ENCODE measurements around the gene ADAMTS16.

The ADAMTS16 gene

DNA sequence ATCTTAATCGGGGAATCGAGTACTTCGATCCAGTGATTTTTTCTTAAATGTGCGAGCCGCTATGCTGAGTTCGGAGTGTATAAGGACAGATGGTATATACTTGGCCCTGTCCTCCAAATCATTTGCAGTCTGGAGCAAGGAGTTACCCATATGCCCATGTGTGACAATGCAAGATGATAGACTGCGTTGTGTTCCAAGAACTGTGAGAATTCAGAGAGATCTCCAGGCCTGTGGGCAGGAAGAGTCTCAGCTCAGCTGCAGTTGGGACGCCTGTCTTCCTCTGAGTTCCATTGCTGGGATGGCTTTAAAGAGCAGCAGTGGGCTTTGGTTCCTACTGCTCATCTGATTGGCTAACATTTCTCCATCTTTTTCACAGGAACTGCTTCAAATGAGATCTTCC lies 106.6 kb downstream of the ADAMTS16 start:
- no peak for DNase-seq

DNA sequence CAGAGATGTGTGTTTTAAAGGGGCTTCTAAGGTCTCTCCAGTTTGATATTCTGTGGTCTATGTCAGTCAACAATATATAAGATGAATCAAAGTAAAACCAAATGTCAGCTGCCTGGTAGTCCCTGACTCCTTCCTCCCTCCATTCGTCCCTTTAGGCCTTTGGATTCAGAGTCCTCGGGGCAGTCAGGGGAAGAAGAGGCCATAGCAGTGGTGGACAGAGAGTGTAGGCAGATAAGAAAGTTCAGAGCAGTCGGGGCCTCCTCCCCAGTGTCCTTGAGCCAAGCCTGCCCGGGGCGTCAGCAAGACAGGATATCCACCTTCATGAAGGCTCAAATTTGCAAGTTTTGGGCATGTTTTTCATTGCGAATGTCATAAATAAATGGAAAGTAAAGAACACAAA lies 110.6 kb downstream of the ADAMTS16 start:
- DNase-seq = no peak

DNA sequence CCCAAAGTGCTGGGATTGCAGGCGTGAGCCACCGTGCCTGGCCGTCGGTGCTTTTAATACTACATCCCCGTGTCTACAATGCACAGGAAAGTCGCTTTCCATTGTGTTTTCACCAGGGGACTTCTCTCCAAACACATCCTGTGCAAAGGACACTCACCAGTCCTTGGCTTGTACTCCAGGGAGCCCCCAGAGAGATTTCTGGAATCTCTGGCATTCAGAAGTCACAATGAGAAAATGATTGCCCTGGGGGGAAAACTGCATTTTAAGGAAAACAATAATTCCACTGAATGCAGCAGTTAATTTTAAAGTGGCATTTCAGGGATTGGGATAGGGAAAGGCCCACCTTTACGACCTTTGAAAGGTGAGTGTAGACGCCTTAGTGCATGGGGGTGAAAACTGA lies 112.0 kb downstream of the ADAMTS16 start:
- no peak for DNase-seq

DNA sequence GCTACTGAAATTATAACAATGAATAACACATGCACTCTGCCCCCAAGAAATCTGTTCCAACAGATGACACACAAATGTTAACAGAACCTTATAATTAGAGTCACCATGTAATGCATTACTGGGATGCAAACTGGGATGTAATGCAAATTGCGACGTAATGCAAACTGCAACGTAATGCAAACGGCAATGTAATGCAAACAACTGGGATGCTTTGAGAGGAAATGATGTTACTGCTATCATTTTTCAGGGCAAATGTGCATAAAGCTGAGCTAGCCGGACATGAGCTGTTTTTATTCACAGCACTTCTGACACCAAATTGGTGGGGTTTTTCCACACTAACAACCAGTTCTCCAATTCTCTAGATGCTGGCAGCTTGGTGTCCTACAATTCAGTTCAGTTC lies 117.2 kb downstream of the ADAMTS16 start:
- no peak for DNase-seq

DNA sequence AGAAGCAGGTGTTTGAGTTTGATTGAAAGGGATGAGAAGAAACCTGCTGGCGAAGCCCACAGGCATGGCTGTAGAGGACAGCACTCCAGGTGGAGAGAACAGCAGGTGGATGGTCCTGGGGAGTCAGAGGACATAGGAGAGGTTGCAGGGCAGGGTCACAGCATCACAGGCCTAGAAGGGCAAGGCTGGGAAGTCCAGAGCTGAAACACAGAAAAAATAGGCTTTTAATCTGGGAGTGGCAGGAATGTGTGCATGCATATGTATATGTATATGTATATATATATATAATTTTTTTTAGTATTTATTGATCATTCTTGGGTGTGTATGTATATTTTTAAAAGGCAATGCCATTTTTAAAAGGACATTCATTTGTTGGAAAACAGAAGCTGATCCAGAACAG lies 118.4 kb downstream of the ADAMTS16 start:
- DNase-seq = no peak

DNA sequence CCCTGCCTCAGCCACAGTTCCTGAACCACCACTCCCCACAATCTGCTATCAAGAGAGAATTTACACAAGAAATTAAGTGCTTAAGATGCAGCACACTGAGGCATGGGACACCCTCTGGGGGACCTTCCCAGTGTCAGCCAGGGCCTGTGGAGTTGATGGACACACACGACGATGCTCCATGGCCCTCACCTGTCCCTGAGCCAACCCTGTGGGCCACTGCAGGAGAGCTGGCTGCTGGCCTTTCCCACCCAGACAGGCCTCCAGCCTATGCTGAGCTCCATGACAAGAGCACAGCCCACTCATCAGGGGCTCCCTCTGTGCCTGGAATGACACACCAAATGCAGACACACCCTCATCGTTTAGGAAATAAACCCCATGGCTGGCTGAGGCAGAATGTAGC lies 124.6 kb downstream of the ADAMTS16 start:
- DNase-seq = no peak

DNA sequence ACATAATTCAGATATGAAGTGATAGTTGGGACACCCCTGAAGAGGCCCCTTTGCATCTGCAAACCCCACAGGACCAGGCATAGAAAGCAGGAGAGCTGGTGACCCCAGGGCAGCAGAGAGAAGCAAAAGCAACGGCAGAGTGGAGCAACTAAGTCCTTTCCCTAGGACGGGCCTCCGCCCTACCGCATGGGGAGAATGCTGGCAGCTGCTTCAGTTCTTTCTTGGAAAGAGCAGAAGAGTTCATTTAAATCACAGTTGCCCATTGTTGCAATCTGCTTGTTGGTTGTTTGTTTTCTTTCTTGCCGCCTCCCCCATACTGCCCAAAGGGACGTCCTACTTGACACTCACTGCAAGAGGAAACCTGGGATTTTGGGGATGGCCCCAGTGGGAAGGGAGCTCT lies 126.2 kb downstream of the ADAMTS16 start:
- no peak for DNase-seq

DNA sequence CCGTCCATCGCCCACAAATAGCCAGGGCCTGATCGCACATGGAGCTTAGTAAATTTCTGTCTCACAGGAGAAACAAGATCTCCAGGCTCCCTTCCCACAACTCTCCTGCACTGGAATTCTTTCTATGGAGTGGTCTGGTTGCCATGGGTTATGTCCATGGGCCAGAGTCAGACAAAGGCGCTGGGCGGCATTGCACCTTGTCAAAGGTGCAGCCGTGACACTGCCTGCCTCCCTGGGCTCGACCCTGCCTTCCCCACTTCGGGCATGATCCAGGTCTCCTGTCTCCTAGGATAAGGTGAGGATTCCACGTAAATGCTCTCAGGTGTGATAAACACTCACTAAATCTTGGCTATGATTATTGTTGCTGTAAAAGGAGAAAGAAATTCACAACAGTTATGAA lies 130.0 kb downstream of the ADAMTS16 start:
- DNase-seq = no peak

DNA sequence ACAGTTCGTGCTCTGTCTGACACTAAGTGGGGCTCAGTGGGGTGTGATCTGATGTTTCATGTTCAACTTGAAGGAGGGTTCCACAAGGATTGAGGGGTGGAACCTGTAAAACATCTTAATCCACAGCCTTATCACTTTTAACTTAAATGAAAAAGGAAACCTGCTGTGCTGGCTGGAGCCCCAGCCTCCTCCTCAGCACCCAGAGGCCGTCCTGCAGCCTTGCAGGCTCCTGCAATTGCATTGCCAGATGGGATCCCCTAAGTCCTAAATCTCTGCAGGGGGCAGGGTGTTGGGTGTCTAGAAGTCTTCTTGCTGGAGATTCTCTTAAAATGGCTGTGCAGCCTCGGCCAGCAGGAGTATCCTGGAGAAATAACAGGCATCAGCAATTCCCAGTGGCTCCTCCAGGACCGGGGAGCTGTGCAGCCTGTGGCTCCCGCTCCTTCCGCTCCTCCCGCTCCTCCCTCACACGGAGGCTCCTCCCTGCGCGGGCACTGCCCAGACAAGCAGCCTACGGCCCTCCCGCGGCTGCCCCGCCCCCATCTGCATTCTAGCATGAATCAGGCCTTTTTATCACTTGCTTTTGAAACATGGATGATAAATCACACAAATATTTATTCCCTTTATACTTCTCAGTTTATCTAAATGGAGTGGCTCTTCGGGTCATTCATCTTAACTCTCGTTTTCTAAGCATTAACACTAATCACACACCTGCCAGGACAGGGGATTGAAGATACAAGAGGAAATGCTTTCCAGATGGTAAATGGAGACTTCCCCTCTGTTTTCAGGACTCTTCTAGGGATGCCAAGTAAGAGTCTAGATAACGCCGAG lies 131.0 kb downstream of the ADAMTS16 start:
- no peak for DNase-seq

DNA sequence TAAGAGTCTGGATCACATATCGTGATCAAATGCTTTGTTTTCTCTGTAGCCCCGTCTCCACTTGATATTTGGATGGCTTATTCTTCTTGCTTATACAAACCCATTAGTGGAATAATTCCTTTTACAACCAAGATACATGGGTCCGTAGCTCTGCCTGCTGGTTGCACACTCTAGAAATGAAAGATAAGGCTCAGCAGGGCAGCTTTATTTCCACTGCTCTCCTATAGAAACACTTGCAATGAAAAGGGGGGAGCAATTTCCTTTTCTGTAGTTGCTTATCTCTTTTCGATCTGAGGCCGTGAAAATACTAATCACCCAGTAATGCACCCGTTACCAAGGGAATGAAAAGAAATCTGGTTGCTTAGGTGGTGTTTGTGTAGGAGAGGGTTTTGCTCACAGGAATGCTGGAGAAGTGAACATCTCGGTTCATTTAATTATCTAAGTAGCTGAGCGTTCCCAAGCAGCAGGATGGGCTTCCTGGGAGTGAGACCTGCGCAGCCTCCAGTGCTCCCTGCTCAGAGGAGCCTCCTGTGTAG lies 131.7 kb downstream of the ADAMTS16 start:
- no peak for DNase-seq

DNA sequence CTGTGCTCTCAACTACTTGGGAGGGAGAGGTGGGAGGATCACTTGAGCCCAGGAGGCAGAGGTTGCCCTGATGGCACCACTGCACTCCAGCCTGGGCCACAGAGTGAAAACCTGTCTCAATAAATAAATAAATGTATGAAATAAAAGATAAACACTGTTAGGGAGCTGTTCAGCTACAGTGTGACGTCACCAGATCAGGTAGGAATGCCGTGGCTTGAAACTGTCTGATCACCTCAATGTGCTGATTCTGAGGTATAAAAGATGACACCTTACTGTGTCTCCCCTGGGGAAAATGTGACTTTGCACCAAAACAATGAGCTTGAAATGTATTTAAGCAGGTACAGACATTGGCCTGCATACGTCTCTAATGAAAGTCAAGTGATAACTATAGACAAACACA lies 133.3 kb downstream of the ADAMTS16 start:
- no peak for DNase-seq

DNA sequence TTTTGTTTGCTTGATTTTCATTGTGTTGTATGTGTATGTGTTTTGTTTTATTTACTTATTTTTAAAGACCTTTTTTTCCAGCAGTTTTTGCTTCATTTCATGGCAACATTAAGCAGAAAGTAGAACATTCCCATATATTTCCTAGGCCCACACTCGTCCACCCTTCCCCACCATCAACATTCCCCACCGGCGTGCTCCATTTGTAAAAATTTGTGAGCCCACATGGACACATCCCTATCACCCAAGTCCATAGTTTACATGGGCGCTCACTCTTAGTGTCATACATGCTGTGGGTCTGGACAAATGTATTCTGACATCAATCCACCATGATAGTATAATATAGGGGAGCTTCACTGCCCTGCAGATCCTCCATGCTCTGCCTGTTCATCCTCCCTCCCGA lies 133.8 kb downstream of the ADAMTS16 start:
- DNase-seq = no peak

DNA sequence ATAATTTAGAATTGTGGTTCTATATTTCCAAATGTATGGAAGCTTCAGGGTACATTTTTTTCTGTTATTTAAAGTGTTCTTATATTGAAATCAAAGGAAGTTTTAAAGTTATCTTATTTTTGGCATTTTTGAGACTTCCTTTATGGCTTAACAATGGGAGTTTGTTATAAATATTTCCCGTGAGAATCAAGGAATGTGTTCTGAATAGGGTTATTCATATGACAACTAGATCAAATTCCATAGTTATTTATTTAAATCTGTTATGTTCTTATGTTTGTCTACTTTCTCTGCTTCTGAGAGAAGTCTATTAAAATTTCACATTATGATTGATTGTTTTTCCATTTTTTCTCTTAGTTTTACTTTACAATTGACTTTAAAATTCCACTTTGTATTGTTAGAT lies 135.1 kb downstream of the ADAMTS16 start:
- no peak for DNase-seq

DNA sequence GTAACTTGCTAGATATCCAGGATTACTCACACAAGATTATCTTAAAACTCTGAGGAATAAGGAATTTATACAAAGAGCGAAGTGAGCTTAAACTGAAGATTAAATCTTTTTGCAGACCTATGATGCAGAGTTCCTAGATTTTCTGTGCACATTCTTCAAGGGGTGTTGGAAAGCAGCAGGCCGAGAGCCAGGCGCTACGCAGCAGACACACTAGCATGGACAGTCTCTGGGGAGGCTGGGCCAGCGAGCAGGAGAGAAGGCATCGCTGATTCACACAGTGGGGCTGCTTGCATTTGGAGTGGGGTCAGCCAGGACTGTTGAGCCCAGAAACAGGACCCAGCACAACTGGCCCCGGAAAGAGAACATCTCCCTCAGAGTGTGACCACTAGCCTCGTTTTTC lies 136.3 kb downstream of the ADAMTS16 start:
- DNase-seq = no peak

DNA sequence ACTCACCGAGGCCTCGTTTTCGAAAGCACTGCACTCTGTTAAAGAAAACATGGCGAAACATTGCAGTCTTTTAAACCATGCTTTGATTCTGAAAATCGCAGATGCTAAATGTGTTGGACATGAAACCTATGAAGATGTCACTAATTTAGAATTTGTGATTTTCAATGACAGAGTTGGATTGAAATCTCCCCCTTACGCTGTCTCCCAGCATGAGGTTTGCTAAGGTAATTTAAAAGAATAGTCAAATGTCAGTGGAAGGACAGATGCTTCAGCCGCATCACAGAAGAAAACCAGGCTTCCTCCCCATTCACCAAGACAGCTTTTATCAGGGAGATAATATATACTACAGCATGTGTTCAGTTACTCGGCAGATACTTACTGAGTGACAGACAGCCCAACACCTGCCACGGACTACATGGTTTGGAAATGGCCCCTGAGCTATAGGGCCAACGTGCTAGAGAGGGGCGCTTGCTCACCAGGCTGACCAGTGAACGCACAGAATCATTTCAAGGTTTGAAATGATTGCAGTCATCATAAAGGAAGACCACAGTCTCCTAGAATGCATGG lies 136.9 kb downstream of the ADAMTS16 start:
- DNase-seq = no peak

DNA sequence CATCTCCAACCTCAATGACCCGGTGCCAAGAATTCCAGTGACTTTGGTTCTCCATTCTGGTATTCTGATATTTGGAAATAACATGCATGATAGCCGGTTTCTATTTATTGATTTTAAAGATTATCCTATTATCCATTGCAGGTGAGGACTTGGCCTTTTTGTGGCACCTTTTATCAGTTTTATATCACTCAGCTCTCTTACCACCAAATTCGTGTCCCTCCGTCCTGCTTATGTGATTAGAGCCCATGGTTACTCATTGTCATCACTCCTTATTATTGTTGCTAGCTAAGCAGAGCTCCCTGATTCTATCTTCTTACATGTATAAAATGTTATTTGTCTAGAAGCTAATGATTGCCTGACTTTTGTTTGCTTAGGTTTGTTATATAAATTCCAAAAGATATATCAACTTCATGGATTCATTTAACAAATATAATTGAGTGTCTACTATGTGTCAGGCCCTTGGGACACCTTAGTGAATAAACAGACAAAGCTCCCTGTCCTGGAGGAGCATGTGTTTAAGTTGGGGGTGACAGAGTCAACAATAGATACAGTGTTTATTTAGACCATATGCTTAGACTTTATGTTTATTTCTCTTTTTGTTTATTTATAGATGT lies 138.2 kb downstream of the ADAMTS16 start:
- DNase-seq = no peak

DNA sequence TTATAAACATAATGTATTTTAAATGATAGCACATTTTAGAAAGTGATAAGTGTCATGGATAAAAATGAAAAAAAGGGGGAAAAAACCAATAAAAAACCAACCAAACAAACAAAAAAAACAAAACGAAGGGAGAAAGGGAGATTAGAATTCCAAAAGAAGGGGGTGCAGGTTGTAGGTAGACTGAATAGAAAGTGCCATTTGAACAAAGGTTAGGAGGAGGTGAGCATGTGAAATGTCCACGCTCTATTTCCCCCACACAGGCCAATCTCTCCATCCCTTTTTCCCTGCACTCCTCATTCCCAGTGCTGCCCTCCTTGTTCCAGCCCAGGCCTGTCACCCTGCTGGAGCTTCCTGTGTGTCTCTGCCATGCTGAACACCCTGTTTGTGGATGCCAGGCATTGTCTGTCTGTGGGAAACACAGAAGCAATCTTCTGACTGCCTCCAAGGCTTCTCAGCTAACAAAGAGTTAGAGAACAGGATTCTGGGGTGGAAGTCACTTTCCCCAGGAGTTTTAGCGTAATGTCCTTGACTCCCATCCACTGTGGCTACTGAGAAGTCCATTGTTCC lies 138.8 kb downstream of the ADAMTS16 start:
- DNase-seq = no peak

DNA sequence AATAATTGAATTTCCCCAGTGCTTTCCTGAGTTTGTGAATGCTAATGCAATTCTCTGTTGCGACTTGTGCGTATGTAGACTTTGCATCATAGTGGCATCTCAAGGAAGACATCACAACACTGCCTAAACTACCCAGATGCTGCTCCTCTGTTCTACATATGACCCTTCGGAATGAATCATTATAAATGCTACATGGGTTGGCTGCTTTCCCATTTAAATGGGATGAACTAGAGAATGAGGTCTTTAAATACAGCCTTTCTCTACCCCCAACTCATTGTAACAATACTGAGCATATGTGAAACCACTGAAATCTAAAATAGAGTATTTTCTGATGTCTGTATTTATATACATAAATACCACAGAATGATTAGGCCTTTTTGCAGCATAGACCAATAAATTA lies 145.8 kb downstream of the ADAMTS16 start:
- no peak for DNase-seq

DNA sequence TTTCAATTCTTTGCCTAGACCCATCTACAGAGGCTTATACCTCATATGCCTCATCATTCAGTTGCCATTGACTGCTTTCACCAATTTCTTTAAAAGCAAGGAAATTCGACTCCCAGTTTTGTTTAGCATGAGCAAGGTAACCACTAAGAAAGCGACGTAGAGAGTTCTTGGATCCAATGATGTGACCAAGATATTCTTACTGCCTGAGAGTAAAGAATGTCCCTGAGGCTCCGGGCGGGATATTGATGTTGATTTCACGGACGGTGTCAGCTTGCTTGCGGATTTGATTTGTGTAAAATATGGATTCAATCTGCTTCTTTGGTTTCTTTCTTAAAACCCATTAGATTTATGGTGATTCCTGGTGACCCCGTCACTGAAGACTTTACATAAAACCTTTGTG lies 147.3 kb downstream of the ADAMTS16 start:
- DNase-seq = no peak

DNA sequence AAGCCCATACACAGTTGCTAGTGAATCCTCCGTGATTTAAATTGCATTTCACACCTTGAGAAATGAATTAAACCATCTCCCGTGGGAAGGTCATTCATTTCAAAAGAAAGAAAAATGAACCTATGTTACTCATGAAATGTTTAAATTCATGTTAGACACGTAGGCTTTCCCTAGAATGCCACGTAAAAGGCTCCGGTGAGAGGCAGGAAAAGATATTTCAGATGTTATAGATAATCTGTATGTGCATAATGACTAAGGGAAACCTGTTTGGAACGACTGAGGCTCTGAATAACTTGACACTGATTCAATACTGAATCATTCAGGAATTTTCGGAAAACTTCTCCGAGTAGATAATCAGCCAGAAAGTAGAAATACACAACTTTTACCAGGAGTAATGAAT lies 148.1 kb downstream of the ADAMTS16 start:
- DNase-seq = no peak

DNA sequence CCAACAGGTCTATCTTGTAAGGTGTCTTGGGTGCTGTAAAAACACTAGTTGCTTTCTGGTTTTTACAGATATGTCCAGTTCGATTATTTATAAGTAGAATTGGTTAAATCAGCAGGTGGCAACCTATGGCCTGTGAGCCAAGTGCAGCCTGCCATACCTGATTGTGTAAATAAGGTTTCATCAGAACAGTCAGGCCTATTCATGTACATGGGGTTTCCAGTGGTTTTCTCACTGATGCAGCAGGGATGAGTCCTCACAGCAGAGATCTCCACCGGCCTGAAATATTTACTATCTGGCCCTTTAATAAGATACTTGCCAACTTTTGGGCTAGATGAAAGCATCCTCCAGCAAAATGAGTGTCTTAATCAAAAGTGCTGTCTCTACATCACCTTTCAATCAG lies 149.4 kb downstream of the ADAMTS16 start:
- DNase-seq = no peak

DNA sequence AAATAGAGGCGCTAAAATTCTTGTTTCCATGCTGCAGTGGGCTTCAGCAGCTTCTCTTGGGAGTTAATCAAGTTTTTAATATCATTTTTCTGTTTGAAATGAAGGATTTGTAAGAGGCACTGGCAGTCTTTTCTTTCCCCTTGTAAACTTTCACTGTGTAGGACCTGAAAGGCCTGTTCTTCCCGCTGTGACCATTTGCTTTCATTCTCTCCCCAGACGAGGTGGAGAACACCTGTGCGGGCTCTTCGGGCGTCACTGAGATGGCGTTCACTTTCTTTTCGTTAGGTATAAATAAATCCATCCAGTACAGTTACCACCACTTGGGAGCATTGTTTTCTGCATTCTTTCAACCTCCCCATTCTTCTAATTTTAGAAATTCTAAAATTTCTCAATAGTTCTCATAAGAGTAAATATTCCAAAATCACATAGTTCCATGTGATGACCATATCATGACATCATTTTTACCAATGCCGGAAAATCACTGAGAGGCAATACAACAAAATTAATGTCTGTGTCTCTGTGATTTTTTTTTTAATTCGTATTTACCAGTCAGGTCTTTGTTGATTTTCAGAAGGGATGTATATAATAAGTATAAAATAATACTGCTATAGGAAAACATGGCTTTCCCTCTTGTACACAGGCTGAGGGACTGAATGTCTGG lies 150.7 kb downstream of the ADAMTS16 start:
- DNase-seq = no peak

DNA sequence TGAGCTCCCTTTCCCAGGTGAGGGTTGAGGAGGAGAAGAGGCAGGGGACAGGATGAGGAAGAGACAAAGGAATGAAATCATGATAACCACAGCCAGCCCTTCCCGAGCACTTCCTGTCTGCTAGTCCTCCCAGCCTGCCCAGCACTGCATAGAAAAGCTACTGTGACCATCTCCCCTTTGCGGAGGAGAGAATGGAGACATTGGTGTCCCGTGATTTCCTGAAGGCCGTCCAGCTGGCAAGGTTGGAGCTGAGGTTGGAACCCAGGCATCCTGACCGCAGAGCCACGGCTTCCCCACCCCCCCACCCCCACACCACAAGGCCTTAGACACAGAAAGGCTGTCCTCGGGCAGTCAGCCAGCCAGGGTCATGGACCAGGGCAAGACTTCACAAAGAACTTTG lies 151.2 kb downstream of the ADAMTS16 start:
- DNase-seq = no peak

Data from activated effector memory CD4-positive, alpha-beta T cell treated with Interleukin-2 at 50 U/mL for 16 hours (primary cell).